ENCODE measurements around the gene C12orf54.
"Not testable (repeated sequence)": the region's sequence is repeated elsewhere in the genome, so short reads cannot be mapped to it uniquely, and the experiment has no call there.

Gene C12orf54

DNA sequence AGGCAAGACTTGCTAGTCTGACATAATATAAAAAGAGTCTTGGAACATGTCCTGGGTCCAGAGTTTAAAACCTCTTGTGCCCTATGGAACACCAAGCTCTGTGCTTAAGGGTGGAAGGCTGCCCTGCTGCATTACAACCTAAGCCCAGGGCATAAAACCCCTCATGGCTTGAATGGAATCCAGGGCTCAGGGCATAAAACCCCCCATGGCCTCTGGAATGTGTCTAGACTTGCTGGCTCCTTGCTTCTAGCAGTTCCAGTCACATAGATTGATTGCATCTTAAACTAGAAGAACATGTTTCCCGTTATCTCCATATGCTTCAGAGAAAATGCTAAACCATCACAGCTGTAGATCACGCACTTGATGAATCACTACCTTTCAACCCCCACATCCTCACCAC, 24.5 kb downstream of the C12orf54 start:
- not testable (repeated sequence) for DNase-seq (ENCODE audit: low read depth, low spot score)

DNA sequence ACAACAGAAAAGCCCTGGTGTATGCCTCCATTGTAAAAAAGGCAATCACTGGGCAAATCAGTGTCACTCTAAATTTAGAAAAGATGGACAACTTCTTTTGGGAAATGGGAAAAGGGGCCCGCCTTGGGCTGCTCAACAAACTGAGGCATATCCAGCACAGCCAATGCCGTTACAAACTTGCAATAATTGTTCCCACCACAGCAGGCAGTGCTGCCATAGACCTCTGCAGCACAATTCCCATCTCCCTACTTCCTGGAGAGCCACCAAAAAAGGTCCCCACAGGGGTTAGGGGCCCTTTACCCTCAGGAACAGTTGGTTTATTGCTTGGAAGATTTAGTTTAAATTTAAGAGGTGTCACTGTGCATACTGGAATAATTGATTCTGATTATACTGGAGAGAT, 26.7 kb downstream of the C12orf54 start:
- no peak overlapping the region for H3K27ac ChIP-seq
- DNase-seq (ENCODE audit: low read depth, low spot score) = no peak

More for the DNA sequence above, 24.5 kb downstream of the C12orf54 start:
- H3K27ac ChIP-seq = not testable (repeated sequence)

DNA sequence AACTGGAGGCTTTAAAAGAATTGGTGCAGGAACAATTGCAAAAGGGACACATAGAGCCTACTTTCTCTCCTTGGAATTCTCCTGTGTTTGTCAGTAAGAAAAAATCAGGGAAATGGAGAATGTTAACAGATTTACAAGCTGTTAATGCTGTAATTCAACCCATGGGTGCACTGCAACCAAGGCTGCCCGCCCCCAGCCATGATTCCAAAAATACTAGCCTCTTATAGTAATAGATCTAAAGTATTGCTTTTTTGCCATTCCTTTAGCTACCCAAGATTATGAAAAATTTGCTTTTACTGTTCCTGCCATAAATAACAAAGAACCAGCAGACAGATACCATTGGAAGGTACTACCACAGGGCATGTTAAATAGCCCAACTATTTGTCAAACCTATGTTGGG, 27.8 kb downstream of the C12orf54 start:
- DNase-seq (ENCODE audit: low read depth, low spot score) = no peak
- no peak overlapping the region for H3K27ac ChIP-seq

DNA sequence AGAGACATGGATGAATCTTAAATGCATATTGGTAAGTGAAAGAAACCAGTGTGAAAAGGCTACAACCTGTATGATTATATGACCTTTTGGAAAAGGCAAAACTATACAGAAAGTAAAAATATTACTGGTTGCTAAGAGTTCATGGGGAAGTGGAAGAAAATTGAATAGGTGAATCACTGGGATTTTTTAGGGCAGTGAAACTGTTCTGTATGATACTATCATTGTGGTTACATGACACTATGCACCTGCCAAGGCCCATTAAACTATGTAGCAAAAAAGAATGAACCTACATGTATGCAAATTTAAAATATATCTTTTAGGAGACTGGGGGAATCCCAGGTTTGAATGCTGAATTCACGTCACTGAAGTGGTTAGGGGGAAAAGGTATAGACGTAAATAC, 30.6 kb downstream of the C12orf54 start:
- DNase-seq (ENCODE audit: low read depth, low spot score) = no peak
- H3K27ac ChIP-seq = no peak overlapping the region

DNA sequence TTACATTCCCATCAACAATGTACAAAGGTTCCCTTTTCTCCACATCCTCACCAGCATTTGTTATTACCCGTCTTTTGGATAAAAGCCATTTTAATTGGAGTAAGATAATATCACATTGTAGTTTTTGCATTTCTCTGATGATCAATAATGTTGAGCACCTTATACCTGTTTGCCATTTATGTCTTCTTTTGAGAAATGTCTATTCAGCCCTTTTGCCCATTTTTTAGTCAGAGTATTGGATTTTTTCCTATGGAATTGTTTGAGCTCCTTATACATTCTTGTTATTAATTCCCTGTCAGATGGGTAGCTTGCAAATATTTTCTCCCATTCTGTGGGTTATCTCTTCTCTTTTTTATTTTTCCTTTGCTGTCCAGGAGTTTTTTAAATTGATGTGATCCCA, 32.4 kb downstream of the C12orf54 start:
- no peak overlapping the region for H3K27ac ChIP-seq

DNA sequence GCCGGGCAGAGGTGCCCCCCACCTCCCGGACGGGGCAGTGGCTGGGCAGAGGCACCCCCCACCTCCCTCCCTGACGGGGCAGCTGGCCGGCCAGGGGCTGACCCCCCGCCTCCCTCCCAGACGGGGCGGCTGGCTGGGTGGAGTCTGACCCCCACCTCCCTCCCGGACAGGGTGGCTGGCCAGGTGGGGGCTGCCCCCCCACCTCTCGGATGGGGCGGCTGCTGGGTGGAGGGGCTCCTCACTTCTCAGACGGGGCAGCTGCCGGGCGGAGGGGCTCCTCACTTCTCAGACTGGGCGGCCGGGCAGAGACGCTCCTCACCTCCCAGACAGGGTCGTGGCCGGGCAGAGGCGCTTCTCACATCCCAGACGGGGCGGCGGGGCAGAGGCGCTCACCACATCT, 38.1 kb downstream of the C12orf54 start:
- not testable (repeated sequence) for H3K27ac ChIP-seq; DNase-seq (ENCODE audit: low read depth, low spot score)

More for the DNA sequence above, 32.4 kb downstream of the C12orf54 start:
- DNase-seq (ENCODE audit: low read depth, low spot score) = no peak

DNA sequence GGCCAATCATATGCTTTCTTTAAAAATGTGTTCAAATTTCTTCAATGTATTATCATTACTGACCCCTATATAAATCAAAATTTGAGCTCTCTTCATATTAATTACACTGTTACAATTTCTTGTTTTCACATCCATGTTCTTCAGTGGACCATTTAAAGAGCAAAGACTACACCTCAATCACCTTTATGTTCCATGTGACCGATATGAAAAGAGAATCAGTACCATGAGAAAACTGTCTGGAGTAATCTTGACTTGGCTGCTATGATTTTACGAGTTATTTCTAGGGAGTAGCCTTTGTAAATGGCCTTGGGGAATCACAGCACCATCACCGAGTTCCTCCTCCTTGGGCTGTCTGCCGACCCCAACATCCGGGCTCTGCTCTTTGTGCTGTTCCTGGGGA, 43.0 kb downstream of the C12orf54 start, which contains the start of gene OR8S1:
Gene OR8S1, plus strand, starts transcription at position 301 of the 400 bp plus-strand sequence. Its CDS starts 0 bp downstream, at position 301.
- no peak for DNase-seq (ENCODE audit: low read depth, low spot score)
- H3K27ac ChIP-seq = no peak within 1 kb of the TSS

DNA sequence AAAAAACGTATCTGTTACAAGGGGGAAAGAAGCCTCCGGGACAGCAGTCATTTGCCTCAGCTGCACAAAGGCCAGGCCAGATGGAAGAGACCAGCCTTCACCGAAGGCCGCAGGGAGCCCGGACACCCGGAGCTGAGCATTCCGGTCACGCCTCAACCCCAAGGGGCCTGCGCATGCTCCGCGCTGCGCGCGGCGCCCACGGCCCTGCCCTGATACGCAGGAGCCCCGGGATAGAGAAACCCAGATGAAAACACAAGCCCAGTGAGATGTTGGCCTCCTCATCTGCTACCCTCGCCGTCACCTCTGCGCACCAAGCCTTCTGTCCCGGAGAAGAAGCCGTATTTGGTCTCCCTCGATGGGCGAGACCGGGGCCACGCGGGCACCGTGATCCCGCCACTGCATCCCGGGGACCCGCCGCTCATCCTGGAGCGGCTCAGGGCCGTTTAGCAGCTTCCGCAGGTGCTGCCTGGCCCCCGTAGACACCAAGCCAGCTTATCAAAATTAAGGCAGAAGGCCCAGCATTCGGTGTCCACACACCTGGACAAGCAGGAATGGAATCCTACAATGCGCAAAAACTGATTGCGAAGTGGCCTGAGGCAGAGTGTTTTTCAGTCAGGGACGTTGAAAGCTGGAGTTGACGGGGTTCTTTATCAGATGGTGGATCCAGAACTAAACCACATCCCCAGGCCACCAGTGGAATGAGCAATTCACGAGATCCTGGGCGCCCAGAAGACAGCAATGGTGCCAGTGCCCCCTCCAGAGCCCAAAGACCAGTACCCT, 45.8 kb downstream of the C12orf54 start:
- H3K27ac ChIP-seq = no peak overlapping the region
- DNase-seq (ENCODE audit: low read depth, low spot score) = no peak

DNA sequence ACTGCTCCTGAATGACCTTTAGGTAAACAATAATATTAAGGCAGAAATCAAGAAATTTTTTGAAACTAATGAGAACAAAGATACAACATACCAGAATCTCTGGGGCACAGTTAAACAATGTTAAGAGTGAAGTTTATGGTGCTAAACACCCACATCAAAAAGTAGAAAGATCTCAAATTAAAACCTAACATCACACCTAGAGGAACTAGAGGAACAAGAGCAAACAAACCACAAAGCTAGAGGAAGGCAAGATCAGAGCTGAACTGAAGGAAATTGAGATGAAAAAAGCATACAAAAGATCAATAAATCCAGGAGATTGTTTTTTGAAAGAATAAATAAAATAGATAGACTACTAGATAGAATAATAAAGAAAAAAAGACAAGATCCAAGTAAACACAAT, 50.3 kb downstream of the C12orf54 start:
- no peak for DNase-seq (ENCODE audit: low read depth, low spot score)
- H3K27ac ChIP-seq = no peak overlapping the region

DNA sequence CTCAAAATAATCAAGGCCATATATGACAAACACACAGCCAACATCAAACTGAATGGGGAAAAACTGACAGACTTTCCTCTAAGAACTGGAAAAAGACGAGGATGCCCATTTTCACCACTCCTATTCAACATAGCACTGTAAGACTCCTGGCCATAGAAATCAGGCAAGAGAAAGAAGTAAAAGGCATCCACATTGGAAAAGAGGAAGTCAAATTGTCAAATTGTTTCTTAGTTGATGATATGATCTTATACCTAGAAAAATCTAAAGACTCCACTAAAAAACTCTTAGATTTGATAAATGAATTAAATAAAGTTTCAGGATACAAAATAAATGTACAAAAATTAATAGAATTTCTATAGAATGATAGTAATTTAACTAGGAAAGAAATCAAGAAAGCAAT, 54.3 kb downstream of the C12orf54 start:
- H3K27ac ChIP-seq = no peak overlapping the region

DNA sequence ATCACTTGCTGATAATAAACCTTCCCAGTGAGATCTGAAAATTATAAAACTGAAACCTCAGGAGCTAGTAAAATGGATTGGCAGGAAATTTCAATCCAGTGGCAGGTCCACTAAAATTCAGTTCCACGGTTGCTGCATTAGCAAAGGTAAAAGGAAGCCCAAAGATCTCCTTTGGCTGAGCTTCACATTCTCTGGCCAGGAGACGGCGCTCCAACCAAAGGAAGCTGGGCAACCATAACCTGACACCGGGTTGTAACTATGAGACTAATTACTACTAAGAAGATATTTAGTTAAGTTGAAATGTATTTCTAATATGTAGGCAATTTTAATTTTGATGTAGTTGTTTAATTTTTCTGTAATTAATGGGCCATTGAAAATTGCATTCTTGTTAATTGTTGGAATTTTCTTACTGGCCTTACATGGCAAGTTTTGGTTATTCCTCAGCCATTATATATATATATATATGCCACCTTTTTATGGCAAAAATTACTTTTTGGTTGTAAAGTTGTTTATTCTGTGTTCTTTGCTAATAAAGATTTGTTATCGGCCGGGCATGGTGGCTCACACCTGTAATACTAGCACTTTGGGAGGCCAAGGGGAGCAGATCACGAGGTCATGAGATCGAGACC, 60.1 kb downstream of the C12orf54 start:
- no peak for DNase-seq (ENCODE audit: low read depth, low spot score)
- no peak overlapping the region for H3K27ac ChIP-seq

More for the DNA sequence above, 54.3 kb downstream of the C12orf54 start:
- no peak for DNase-seq (ENCODE audit: low read depth, low spot score)

DNA sequence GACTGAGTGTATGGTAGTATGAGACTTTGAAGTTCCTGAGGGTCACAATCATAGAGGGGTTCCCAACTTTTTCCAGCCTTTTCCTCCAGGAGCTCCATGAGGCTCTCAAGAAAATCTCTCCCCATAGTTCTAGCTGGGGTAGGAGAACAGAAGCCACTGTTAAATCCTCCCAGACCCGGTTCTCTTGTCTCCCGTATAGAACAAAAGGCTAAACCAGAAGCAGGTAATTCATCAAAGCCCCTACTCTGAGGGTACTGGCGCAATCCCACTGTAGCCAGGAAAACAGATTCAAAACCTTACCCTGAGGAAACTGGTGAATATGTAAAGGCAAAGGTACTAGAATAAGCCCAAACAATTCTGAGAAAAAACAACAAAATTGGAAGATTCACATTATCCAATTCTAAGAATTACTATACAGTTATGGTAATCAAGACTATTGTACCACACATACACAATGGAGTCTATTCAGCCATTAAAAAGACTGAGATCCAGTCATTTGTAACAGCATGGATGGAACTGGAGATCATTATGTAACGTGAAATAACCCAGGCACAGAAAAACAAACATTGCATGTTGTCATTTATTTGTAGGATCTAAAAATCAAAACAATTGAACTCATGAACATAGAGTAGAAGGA, 63.7 kb downstream of the C12orf54 start:
- H3K27ac ChIP-seq = no peak overlapping the region
- DNase-seq (ENCODE audit: low read depth, low spot score) = no peak

All from epithelial cell of prostate (primary cell).